HCT116 (cell line): Measurements from ENCODE around the gene LLGL2. TPM values are rescaled to one million over a fixed set of nuclear protein-coding genes. Genes with fewer than 3 reads are reported as not detected.

Experiments
- ATAC-seq: fragments of 200-7000 bp; cut with Tn5 transposase; 2 replicates; pipeline ENCODE4 v1.9.1; 2020; ENCODE audit warnings: mild to moderate bottlenecking, moderate library complexity
- BruUV-seq: library from RNA; stranded (reverse); fragments of 400-500 nt; replicated peaks from 2 replicates; lab custom pipeline; 2021; lab: Mats Ljungman, UMichigan
- CTCF ChIA-PET: fragments of 300-600 bp; sonication (Branson Sonifier 250); formaldehyde crosslinking; loops from one replicate; lab custom pipeline; 2021; ENCODE audit warnings: antibody characterized with exemption; lab: Charles Lee
- POLR2A ChIA-PET: fragments of 300-600, 350-600 bp; sonication (Branson Sonifier 250); formaldehyde crosslinking; loops from one replicate; lab custom pipeline; 2021; ENCODE audit warnings: antibody characterized with exemption; lab: Charles Lee
- RAD21 ChIA-PET, 2 experiments: fragments of 300-600 bp; sonication (Branson Sonifier 250); formaldehyde crosslinking; loops; one replicate each; lab custom pipeline; 2023; ENCODE audit warnings: low total read pairs in 2 of 2; ENCODE audit not compliant: uncharacterized antibody in 2 of 2, unreplicated experiment in 2 of 2, low non-redundant PET in 1 of 2; lab: Charles Lee
- DNase-seq: peaks from one replicate; pipeline ENCODE4 v3.0.0-alpha.2; 2010; ENCODE audit warnings: low read depth, low spot score
- H2AFZ ChIP-seq: fragments of 200-600 bp; shearing (Covaris generic), sonication (generic); 2 replicates; pipeline ENCODE4 v1.6.1; 2017; ENCODE audit warnings: low read depth, mixed run types, mixed read lengths, antibody characterized with exemption, low read length; ENCODE audit not compliant: poor library complexity, severe bottlenecking
- H3K27ac ChIP-seq: 2 replicates; pipeline ENCODE4 v1.5.1; 2012; ENCODE audit warnings: low read depth, low read length
- H3K27me3 ChIP-seq: fragments of 200-600 bp; sonication (generic); 2 replicates; pipeline ENCODE4 v1.6.1; 2016; ENCODE audit warnings: mixed run types, low read length, mixed read lengths; ENCODE audit not compliant: insufficient read depth
- H3K36me3 ChIP-seq, 2 experiments: fragments of 200-500 bp in 1 of 2; fragments of 200-600 bp in 1 of 2; sonication (Bioruptor generic) in 1 of 2; sonication (generic) in 1 of 2; 2 replicates each; pipeline versions ENCODE4 v1.5.1 to v1.6.1; 2014 to 2016; ENCODE audit warnings: low read length in 2 of 2, inconsistent platforms in 1 of 2, mixed read lengths in 1 of 2, mixed run types in 1 of 2; ENCODE audit not compliant: insufficient read depth in 2 of 2, control insufficient read depth in 1 of 2
- H3K4me1 ChIP-seq, 2 experiments: fragments of 200-600 bp in 1 of 2; sonication (generic) in 1 of 2; 2 replicates each; pipeline versions ENCODE4 v1.5.1 to v1.6.1; 2012 to 2017; ENCODE audit warnings: low read length in 2 of 2, inconsistent platforms in 1 of 2, mild to moderate bottlenecking in 1 of 2, mixed read lengths in 1 of 2, mixed run types in 1 of 2, moderate library complexity in 1 of 2; ENCODE audit not compliant: insufficient read depth in 2 of 2, control insufficient read depth in 1 of 2
- H3K4me2 ChIP-seq: fragments of 200-600 bp; sonication (generic); 2 replicates; pipeline ENCODE4 v1.6.1; 2017; ENCODE audit warnings: mixed run types, low read length, mixed read lengths
- H3K4me3 ChIP-seq, 2 experiments: fragments of 200-600 bp in 1 of 2; sonication (generic) in 1 of 2; replicated peaks in 1 of 2; 2 replicates each; pipeline ENCODE4 v1.5.1; 2011 to 2016; ENCODE audit warnings: low read length in 2 of 2, control low read depth in 1 of 2, low read depth in 1 of 2, mild to moderate bottlenecking in 1 of 2, mixed read lengths in 1 of 2, mixed run types in 1 of 2
- H3K79me2 ChIP-seq: fragments of 200-600 bp; sonication (generic); 2 replicates; pipeline ENCODE4 v1.6.1; 2017; ENCODE audit warnings: mild to moderate bottlenecking, mixed run types, low read length, moderate library complexity, mixed read lengths; ENCODE audit not compliant: insufficient read depth
- H3K9ac ChIP-seq: fragments of 200-600 bp; sonication (generic); 2 replicates; pipeline ENCODE4 v1.6.1; 2016; ENCODE audit warnings: low read length, mixed read lengths
- H3K9me2 ChIP-seq: fragments of 200-600 bp; sonication (generic), shearing (Covaris generic); 2 replicates; pipeline ENCODE4 v1.6.1; 2017; ENCODE audit warnings: mixed run types, mild to moderate bottlenecking, moderate library complexity; ENCODE audit not compliant: insufficient read depth
- H3K9me3 ChIP-seq, 2 experiments: fragments of 200-500 bp in 1 of 2; fragments of 200-600 bp in 1 of 2; sonication (Bioruptor generic) in 1 of 2; sonication (generic) in 1 of 2; 2 replicates each; pipeline ENCODE4 v1.6.1; 2014 to 2017; ENCODE audit warnings: low read length in 2 of 2, mixed read lengths in 2 of 2, inconsistent platforms in 1 of 2, low read depth in 1 of 2, mild to moderate bottlenecking in 1 of 2, mixed run types in 1 of 2, moderate library complexity in 1 of 2; ENCODE audit not compliant: control insufficient read depth in 1 of 2, insufficient read depth in 1 of 2
- H4K20me1 ChIP-seq: fragments of 200-600 bp; sonication (generic), shearing (Covaris generic); 2 replicates; pipeline ENCODE4 v1.6.1; 2017; ENCODE audit warnings: mixed run types, mild to moderate bottlenecking, moderate library complexity; ENCODE audit not compliant: insufficient read depth
- ATF3 ChIP-seq: IDR thresholded peaks from 2 replicates; pipeline ENCODE4 v1.6.1; 2012
- CBX3 ChIP-seq: IDR thresholded peaks from 2 replicates; pipeline ENCODE4 v1.6.1; 2012; ENCODE audit warnings: low read depth
- EGR1 ChIP-seq: IDR thresholded peaks from 2 replicates; pipeline ENCODE4 v1.6.1; 2012; ENCODE audit warnings: low read depth
- ELF1 ChIP-seq: IDR thresholded peaks from 2 replicates; pipeline ENCODE4 v1.6.1; 2012; ENCODE audit warnings: low read depth, borderline replicate concordance
- EZH2 ChIP-seq: fragments of 200-600 bp; sonication (generic); IDR thresholded peaks from 2 replicates; pipeline ENCODE4 v1.6.1; 2017; ENCODE audit warnings: antibody characterized with exemption, mixed run types
- EZH2phosphoT487 ChIP-seq: fragments of 200-600 bp; IDR thresholded peaks from 2 replicates; pipeline ENCODE4 v1.6.1; 2018; ENCODE audit warnings: antibody characterized with exemption, borderline replicate concordance
- FOSL1 ChIP-seq: IDR thresholded peaks from 2 replicates; pipeline ENCODE4 v1.6.1; 2012; ENCODE audit warnings: low read depth
- JUND ChIP-seq: IDR thresholded peaks from 2 replicates; pipeline ENCODE4 v1.6.1; 2012
- POLR2AphosphoS5 ChIP-seq: IDR thresholded peaks from 2 replicates; pipeline ENCODE4 v1.6.1; 2011; ENCODE audit warnings: mild to moderate bottlenecking, low read depth, low read length, moderate library complexity
- REST ChIP-seq: IDR thresholded peaks from 2 replicates; pipeline ENCODE4 v1.6.1; 2012; ENCODE audit warnings: low read depth
- SIN3A ChIP-seq: IDR thresholded peaks from 2 replicates; pipeline ENCODE4 v1.6.1; 2012; ENCODE audit warnings: low read depth
- SP1 ChIP-seq: IDR thresholded peaks from 2 replicates; pipeline ENCODE4 v1.6.1; 2012; ENCODE audit warnings: low read depth
- SRF ChIP-seq: IDR thresholded peaks from 2 replicates; pipeline ENCODE4 v1.6.1; 2012; ENCODE audit warnings: low read depth
- YY1 ChIP-seq: IDR thresholded peaks from 2 replicates; pipeline ENCODE4 v1.6.1; 2011; ENCODE audit warnings: low read length, low read depth, moderate library complexity, mild to moderate bottlenecking; ENCODE audit not compliant: insufficient replicate concordance; ENCODE audit errors: extremely low read depth
- ZNF274 ChIP-seq: fragments of 200-500 bp; sonication (Bioruptor generic); IDR thresholded peaks from 2 replicates; pipeline ENCODE4 v1.6.1; 2014; ENCODE audit warnings: mild to moderate bottlenecking, low read depth, low read length, inconsistent platforms
- intact Hi-C: fragments of 100-400 bp; cut with micrococcal nuclease; formaldehyde crosslinking; loops from 2 replicates; pipeline ENCODE4 v1.10.0; 2022
- total RNA-seq: library from RNA; stranded (reverse); gene quantifications from one replicate; pipeline ENCODE4 v1.2.1, GENCODE V29; 2021; ENCODE audit not compliant: unreplicated experiment
- TF ChIP-seq, protein P1 (sequence below): IDR thresholded peaks from 2 replicates; pipeline ENCODE4 v1.6.1; 2011; ENCODE audit warnings: mild to moderate bottlenecking, low read length, moderate library complexity; ENCODE audit not compliant: insufficient replicate concordance; ENCODE audit errors: extremely low read depth
- TF ChIP-seq, protein P2 (sequence below), 3 experiments: fragments of 200-600 bp in 1 of 3; sonication (generic) in 1 of 3; IDR thresholded peaks in 2 of 3; conservative IDR thresholded peaks in 1 of 3; 2 replicates each; pipeline ENCODE4 v1.5.1; 2012 to 2017; ENCODE audit warnings: low read depth in 2 of 3, low read length in 2 of 3, antibody characterized with exemption in 1 of 3, borderline replicate concordance in 1 of 3, control low read depth in 1 of 3, mild to moderate bottlenecking in 1 of 3, mixed read lengths in 1 of 3, mixed run types in 1 of 3, moderate library complexity in 1 of 3; ENCODE audit not compliant: insufficient read depth in 1 of 3

LLGL2 gene
- total RNA-seq, 1 experiment from 2014 or later, result 209 TPM

- ATAC-seq (peak; percentile 16; the same call in 1 of the 2 replicates), DNase-seq (no peak)
- Histone ChIP-seq H2AFZ (no peak overlapping the region), H3K9me2 (no peaks in the 10 kb centered on the region), H3K4me3 (no peak overlapping the region), H4K20me1 (no peaks in the 10 kb centered on the region), H3K27ac (no peak overlapping the region), H3K9ac (no peak overlapping the region), H3K9me3 (no peaks in the 10 kb centered on the region), H3K36me3 (no peaks in the 10 kb centered on the region), H3K4me2 (no peak overlapping the region), H3K27me3 (no peaks in the 10 kb centered on the region), H3K79me2 (no peaks in the 10 kb centered on the region), H3K4me1 (no peaks in the 10 kb centered on the region)
- no TSS peak for BruUV-seq
- CTCF ChIA-PET, result no interaction called here
- RAD21 ChIA-PET, result no interaction called here
- no peak for TF ChIP-seq FOSL1
- TF ChIP-seq, protein P1, sequence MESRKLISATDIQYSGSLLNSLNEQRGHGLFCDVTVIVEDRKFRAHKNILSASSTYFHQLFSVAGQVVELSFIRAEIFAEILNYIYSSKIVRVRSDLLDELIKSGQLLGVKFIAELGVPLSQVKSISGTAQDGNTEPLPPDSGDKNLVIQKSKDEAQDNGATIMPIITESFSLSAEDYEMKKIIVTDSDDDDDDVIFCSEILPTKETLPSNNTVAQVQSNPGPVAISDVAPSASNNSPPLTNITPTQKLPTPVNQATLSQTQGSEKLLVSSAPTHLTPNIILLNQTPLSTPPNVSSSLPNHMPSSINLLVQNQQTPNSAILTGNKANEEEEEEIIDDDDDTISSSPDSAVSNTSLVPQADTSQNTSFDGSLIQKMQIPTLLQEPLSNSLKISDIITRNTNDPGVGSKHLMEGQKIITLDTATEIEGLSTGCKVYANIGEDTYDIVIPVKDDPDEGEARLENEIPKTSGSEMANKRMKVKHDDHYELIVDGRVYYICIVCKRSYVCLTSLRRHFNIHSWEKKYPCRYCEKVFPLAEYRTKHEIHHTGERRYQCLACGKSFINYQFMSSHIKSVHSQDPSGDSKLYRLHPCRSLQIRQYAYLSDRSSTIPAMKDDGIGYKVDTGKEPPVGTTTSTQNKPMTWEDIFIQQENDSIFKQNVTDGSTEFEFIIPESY, result no peak
- no peak for TF ChIP-seq EGR1
- TF ChIP-seq EZH2, result no peak
- TF ChIP-seq ATF3, result no peak
- TF ChIP-seq EZH2phosphoT487, result no peak
- TF ChIP-seq SRF, result no peak
- no peak for TF ChIP-seq JUND
- no peak for TF ChIP-seq SP1
- no peak for TF ChIP-seq SIN3A
- no peak for TF ChIP-seq CBX3
- TF ChIP-seq ZNF274, result no peak
- TF ChIP-seq POLR2AphosphoS5, result no peak
- no peak for TF ChIP-seq YY1
- TF ChIP-seq, protein P2, sequence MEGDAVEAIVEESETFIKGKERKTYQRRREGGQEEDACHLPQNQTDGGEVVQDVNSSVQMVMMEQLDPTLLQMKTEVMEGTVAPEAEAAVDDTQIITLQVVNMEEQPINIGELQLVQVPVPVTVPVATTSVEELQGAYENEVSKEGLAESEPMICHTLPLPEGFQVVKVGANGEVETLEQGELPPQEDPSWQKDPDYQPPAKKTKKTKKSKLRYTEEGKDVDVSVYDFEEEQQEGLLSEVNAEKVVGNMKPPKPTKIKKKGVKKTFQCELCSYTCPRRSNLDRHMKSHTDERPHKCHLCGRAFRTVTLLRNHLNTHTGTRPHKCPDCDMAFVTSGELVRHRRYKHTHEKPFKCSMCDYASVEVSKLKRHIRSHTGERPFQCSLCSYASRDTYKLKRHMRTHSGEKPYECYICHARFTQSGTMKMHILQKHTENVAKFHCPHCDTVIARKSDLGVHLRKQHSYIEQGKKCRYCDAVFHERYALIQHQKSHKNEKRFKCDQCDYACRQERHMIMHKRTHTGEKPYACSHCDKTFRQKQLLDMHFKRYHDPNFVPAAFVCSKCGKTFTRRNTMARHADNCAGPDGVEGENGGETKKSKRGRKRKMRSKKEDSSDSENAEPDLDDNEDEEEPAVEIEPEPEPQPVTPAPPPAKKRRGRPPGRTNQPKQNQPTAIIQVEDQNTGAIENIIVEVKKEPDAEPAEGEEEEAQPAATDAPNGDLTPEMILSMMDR (IDR thresholded peaks at IDR 0.05 in 2 of 3, conservative IDR thresholded peaks at IDR 0.05 in 1 of 3; ENCODE audit: borderline replicate concordance in 1 of 3, insufficient read depth in 1 of 3, low read depth in 2 of 3, low read length in 2 of 3), result no peak
- TF ChIP-seq ELF1, result no peak
- no peak for TF ChIP-seq REST
- POLR2A ChIA-PET, result no interaction called here
- intact Hi-C loops, result no loop called here
These were observed 38.0 kb upstream of the LLGL2 start for GRCh38 chr17:75487351-75488070.
